HG03460 (cell line): ENCODE results near the gene ALOX15.
"Not testable (repeated sequence)": the region's sequence is repeated elsewhere in the genome, so short reads cannot be mapped to it uniquely, and the experiment has no call there.

ENCODE experiments used
- ATAC-seq: cut with Tn5 transposase; IDR thresholded peaks from one replicate; pipeline ENCODE4 v1.9.1; 2021; ENCODE audit not compliant: unreplicated experiment

ALOX15 gene, protein sequence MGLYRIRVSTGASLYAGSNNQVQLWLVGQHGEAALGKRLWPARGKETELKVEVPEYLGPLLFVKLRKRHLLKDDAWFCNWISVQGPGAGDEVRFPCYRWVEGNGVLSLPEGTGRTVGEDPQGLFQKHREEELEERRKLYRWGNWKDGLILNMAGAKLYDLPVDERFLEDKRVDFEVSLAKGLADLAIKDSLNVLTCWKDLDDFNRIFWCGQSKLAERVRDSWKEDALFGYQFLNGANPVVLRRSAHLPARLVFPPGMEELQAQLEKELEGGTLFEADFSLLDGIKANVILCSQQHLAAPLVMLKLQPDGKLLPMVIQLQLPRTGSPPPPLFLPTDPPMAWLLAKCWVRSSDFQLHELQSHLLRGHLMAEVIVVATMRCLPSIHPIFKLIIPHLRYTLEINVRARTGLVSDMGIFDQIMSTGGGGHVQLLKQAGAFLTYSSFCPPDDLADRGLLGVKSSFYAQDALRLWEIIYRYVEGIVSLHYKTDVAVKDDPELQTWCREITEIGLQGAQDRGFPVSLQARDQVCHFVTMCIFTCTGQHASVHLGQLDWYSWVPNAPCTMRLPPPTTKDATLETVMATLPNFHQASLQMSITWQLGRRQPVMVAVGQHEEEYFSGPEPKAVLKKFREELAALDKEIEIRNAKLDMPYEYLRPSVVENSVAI

GRCh38 chr17:4641297-4642195 lies at the start of gene ALOX15:
TSS of gene ALOX15 (minus strand) at chr17:4641678. CDS start at chr17:4641651, 27 bp downstream.
- no peak for ATAC-seq

- no peak for ATAC-seq
These were observed 49.3 kb upstream of the ALOX15 start for GRCh38 chr17:4690745-4691144.

GRCh38 chr17:4689872-4690271 lies 48.4 kb upstream of the ALOX15 start:
- ATAC-seq: not testable (repeated sequence)

DNA sequence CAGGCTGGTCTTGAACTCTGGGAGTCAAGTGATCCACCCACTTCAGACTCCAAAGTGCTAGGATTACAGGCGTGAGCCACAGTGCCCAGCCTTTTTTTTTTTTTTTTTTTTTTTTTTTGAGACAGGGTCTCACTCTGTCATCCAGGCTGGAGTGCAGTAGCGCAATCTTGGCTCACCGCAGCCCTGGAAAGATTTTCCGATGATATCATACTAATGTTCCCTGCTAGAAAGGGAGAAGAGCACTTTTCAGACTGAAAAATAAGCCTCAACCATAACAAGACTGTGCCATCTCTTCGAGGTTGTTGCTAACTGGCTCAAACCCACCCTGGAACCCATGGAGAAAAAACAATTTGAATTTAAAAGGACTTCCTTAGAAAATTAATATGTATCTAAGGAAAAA lies 42.3 kb upstream of the ALOX15 start:
- not testable (repeated sequence) for ATAC-seq

DNA sequence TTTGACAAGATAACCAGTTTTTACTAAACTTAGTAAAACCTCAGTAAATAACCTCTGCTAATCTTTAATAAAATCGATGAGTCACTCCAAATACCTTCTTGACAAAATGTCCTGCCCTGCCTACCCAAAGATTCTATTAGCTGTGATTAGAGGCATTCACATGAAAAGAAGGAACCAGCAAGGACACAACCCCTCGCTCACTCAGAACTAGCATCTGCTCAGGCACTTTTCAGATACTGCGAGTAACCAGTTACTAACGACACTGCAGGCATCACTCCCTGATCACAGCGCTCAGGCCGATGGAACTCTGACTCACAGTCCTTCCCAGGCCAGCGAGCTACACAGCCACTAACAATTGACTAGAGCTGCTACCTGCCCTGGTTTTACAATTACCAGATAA lies 38.2 kb upstream of the ALOX15 start:
- ATAC-seq: no peak

GRCh38 chr17:4678448-4679026 lies 37.1 kb upstream of the ALOX15 start:
- no peak for ATAC-seq

- ATAC-seq: no peak
These were observed 35.3 kb upstream of the ALOX15 start for GRCh38 chr17:4676791-4677190.

DNA sequence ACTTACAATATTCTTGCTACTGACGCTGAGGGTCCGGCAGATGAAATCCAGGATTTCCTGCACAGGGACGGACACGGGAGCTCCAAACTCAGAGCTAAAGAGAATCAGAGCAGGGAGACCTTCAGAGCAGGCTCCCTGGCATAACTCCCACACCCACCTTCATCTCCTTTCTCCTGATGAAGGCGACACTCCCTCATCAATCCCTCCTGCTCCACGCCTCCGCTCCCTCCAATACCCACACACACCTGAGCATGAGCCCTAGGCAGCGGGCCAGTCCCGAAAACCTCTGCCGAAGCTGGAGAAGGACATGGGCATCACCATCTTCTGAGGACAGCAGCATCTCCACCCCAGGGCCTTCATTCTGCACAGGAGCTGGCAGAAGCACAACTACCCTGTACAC lies 34.3 kb upstream of the ALOX15 start:
- ATAC-seq: no peak

GRCh38 chr17:4674685-4674998 lies 33.2 kb upstream of the ALOX15 start:
- no peak for ATAC-seq

DNA sequence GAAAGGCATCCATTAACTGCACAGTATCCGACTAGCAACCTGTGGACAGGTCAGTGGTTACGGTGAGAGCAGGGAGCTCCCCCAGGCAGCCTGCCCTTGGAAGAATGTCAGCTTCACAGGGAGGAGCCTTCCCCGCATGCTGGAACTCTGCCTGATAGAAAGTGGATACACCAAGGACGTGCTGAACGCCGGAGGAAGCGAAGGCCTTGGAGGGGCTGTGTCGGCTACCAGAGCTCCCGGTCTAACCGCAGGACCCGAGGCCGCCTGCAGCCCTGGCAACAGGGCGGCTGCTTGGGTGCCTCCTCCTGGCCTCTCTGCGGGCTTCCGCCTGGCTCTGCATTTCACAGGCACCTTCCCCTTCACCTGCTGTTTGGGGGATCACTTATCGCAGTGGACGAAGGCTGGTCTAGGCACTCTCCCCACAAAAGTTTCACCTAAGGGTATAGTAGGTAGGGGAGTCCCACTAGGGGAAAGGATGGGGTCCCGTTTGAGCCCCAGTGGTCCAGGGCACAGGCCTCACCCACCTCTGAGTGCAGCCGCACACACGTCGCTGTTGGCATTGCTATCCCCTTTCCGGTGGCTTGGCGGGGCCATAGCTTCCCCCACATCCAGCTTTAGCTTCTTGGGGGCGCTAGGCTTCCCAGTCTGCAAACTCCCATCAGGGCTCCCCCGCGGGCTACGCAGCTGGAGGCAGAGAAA lies 32.7 kb upstream of the ALOX15 start:
- ATAC-seq: no peak

DNA sequence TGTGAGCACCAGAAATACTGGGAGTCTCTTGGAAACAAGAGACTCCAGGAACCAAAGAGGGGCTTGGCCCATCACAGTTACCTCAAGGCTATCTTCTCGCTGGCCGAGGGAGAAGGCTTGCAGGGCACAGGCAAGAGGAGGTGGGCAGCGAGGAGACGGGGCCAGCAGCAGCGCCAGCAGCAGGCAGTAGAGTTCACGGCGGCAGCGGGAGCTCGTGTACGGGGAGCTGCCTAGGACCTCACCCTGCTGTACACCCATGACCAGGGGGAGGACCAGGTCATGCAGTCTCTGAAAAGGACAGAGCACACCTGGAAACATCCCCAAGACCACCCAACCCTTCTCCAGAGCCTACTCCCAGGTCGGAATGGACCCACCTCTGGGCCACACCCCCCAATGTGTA lies 31.7 kb upstream of the ALOX15 start:
- ATAC-seq: no peak

DNA sequence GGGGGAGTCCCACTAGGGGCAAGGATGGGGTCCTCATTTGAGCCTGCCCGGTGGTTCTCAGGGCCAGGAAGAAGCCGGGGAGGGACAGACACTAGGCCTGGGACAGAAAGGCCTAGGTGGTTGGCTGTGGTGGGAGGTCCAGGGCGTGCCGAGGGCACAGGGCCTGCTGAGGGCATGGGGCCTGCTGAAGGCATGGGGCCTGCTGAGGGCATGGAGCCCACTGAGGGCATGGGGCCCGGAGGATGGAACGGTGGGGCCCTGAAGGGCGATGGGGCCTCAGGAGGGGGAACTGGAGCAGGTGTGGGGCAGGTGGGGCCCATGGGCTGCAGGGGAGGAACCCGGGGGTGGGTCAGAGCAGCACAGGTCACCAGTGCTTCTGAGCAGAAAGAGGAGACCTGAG lies 31.3 kb upstream of the ALOX15 start:
- no peak for ATAC-seq

GRCh38 chr17:4672055-4672630 lies 30.7 kb upstream of the ALOX15 start:
- no peak for ATAC-seq

DNA sequence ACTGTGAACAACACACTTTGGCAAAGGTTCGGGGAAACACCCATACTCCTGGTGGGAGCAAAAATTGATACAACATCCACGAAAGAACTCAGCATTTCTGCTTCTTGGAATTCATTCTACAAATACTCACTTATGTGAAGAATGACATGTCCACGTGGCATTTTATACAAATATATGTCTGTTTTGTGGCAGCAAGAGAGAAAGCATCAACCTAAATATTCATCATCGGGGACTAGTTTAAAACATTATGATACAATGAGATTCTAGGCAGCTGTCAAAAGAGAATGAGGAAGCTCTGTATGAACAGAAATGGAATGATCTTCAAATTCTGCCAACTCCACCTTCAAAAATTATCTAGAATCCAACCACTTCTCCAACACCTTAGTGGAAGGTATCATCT lies 25.7 kb upstream of the ALOX15 start:
- no peak for ATAC-seq

DNA sequence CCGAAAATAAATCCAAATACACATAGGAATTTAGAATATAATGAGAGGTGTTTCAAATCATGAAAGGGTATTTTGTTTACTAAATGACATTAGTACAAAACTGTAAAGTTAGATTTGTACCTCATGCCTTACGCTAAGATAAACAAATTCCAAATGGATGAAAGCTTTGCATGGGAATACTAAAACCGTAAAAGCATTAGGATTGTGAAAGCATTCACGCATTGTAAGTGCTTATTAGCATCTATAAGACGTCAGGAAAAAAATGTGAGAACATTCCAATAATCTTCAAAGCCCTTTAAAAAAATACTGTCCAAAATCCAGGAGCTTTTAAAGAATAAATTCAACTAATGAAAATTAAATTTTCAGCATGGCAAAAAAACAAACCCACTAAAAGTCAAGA lies 24.8 kb upstream of the ALOX15 start:
- no peak for ATAC-seq

DNA sequence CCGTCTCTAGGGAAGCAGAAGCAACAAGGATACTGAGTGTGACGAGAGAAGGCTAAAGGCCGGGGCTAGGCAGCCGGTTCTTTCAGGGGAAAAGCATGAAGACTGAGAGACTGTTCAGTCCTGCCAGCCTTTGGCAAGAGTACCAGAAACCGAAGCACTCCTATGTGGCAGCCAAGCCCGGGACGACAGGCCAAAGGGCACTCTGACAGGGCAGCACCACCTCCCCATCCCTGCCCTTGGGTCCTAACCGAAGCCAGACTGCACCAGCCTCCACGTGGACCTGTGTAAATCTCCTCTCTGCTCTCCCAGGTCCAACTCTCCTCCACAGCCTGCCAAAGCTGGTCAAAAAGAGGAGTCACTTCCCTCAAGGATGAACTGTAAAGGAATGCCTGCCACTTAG lies 23.5 kb upstream of the ALOX15 start:
- no peak for ATAC-seq

GRCh38 chr17:4664230-4664629 lies 22.8 kb upstream of the ALOX15 start:
- no peak for ATAC-seq

DNA sequence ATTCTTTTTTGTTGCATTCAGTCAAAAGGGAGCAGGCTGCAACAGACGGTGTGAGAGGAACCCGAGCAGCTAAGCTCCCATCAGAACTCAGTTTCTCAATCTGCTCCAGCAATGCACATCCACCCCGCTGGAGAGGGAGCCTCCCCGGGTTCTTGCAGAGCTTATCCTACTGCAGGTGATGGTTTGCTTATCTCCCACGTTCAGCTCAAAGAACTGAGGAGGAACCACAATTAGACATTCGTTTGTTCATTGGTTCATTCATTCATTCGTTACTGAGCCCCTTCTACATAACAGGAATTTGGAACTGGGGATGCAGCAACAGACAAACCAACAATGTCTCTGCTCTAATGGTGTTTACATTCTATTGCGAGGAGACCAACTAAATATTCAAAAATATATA lies 22.2 kb upstream of the ALOX15 start:
- no peak for ATAC-seq

- no peak for ATAC-seq
These were observed 17.2 kb upstream of the ALOX15 start for GRCh38 chr17:4658478-4659305.

DNA sequence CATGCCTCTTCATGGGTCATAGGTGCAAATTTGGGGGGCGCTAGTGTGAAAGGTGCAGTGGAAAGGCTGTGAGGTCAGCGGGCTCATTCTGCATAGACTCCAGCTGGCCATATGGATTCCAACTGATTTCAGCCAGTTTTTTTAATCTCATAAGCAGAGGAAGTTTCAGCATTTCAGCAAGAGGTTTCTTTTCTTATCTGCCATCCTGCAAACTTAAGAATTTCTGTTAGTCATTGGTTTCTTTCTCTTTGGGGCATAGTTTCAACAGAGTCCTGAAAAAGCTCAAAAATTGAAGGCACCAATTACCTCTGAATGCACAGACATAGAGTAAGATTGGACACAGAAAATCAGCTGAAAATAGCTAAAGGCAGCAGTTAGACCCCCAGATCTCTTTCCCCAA lies 16.2 kb upstream of the ALOX15 start:
- no peak for ATAC-seq
